Body of pancreas (tissue), 4 donors: ENCODE data around the gene SRMS.
"Not testable (repeated sequence)": the region's sequence is repeated elsewhere in the genome, so short reads cannot be mapped to it uniquely, and the experiment has no call there.

Source experiments
- CTCF ChIP-seq, 7 experiments: fragments of 450-650 bp in 4 of 7; fragments of 200-600 bp in 3 of 7; sonication (generic) in 3 of 7; IDR thresholded peaks; one replicate each; pipeline ENCODE4 v1.5.1; 2016 to 2019; ENCODE audit warnings: antibody characterized with exemption in 7 of 7
- POLR2A ChIP-seq, 3 donors: fragments of 450-650 bp; IDR thresholded peaks; one replicate each; pipeline ENCODE4 v1.6.1; 2016; ENCODE audit warnings: antibody characterized with exemption in 3 of 3, mild to moderate bottlenecking in 2 of 3

- TF ChIP-seq CTCF, POLR2A (IDR thresholded peaks at IDR 0.05): not testable (repeated sequence)
Measured at GRCh38 chr20:63571087-63571478, 23.5 kb upstream of the SRMS start.
